ENCODE measurements around the gene EVX2.

The EVX2 gene

GRCh38 chr2:176105078-176105729 lies 21.4 kb upstream of the EVX2 start:
- H3K4me1 ChIP-seq (ENCODE audit: control insufficient read depth, insufficient read depth, low read length, unreplicated experiment): peaks cover 8% of the 10 kb centered on the region
- H3K36me3 ChIP-seq (ENCODE audit: insufficient read depth, low read length): no peaks in the 10 kb centered on the region
- H2AFZ ChIP-seq (ENCODE audit: low read length, unreplicated experiment): no peak overlapping the region
- peaks cover 97% of the 10 kb centered on the region for H3K27me3 ChIP-seq (ENCODE audit: insufficient read depth, low read length)
- peak overlapping the region; percentile 54 for H3K4me3 ChIP-seq (ENCODE audit: low read depth, low read length)
- no peak overlapping the region for H3K27ac ChIP-seq (ENCODE audit: low read depth, low read length)
- H3K79me2 ChIP-seq (ENCODE audit: control insufficient read depth, insufficient read depth, low read length, unreplicated experiment): no peaks in the 10 kb centered on the region

- H3K27ac ChIP-seq (ENCODE audit: low read depth, low read length): no peak overlapping the region
Observed at GRCh38 chr2:176104316-176105077, 20.7 kb upstream of the EVX2 start.

GRCh38 chr2:176103742-176104315 lies 20.1 kb upstream of the EVX2 start:
- Histone ChIP-seq H3K4me3 (ENCODE audit: low read depth, low read length) (peak overlapping the region; percentile 54; the same call in 1 of the 2 replicates), H3K36me3 (ENCODE audit: insufficient read depth, low read length) (no peaks in the 10 kb centered on the region), H3K79me2 (ENCODE audit: control insufficient read depth, insufficient read depth, low read length, unreplicated experiment) (no peaks in the 10 kb centered on the region), H3K4me1 (ENCODE audit: control insufficient read depth, insufficient read depth, low read length, unreplicated experiment) (peaks cover 8% of the 10 kb centered on the region), H2AFZ (ENCODE audit: low read length, unreplicated experiment) (no peak overlapping the region), H3K27me3 (ENCODE audit: insufficient read depth, low read length) (peaks cover 97% of the 10 kb centered on the region), H3K27ac (ENCODE audit: low read depth, low read length) (no peak overlapping the region)

More at GRCh38 chr2:176104316-176105077, 20.7 kb upstream of the EVX2 start:
- no peaks in the 10 kb centered on the region for H3K36me3 ChIP-seq (ENCODE audit: insufficient read depth, low read length)
- peak overlapping the region; percentile 54 for H3K4me3 ChIP-seq (ENCODE audit: low read depth, low read length)
- H3K27me3 ChIP-seq (ENCODE audit: insufficient read depth, low read length): peaks cover 97% of the 10 kb centered on the region
- H3K4me1 ChIP-seq (ENCODE audit: control insufficient read depth, insufficient read depth, low read length, unreplicated experiment): peaks cover 8% of the 10 kb centered on the region
- H2AFZ ChIP-seq (ENCODE audit: low read length, unreplicated experiment): no peak overlapping the region
- H3K79me2 ChIP-seq (ENCODE audit: control insufficient read depth, insufficient read depth, low read length, unreplicated experiment): no peaks in the 10 kb centered on the region

- no peak overlapping the region for H3K27ac ChIP-seq (ENCODE audit: low read depth, low read length)
- H2AFZ ChIP-seq (ENCODE audit: low read length, unreplicated experiment): no peak overlapping the region
- no peak overlapping the region for H3K4me3 ChIP-seq (ENCODE audit: low read depth, low read length)
- H3K27me3 ChIP-seq (ENCODE audit: insufficient read depth, low read length): peaks cover 98% of the 10 kb centered on the region
- peaks cover 8% of the 10 kb centered on the region for H3K4me1 ChIP-seq (ENCODE audit: control insufficient read depth, insufficient read depth, low read length, unreplicated experiment)
- no peaks in the 10 kb centered on the region for H3K79me2 ChIP-seq (ENCODE audit: control insufficient read depth, insufficient read depth, low read length, unreplicated experiment)
- no peaks in the 10 kb centered on the region for H3K36me3 ChIP-seq (ENCODE audit: insufficient read depth, low read length)
Observed at GRCh38 chr2:176103194-176103593, 19.4 kb upstream of the EVX2 start.

GRCh38 chr2:176102309-176102866 lies 18.6 kb upstream of the EVX2 start:
- no peaks in the 10 kb centered on the region for H3K79me2 ChIP-seq (ENCODE audit: control insufficient read depth, insufficient read depth, low read length, unreplicated experiment)
- H3K4me3 ChIP-seq (ENCODE audit: low read depth, low read length): no peak overlapping the region
- no peak overlapping the region for H3K27ac ChIP-seq (ENCODE audit: low read depth, low read length)
- peaks cover 8% of the 10 kb centered on the region for H3K4me1 ChIP-seq (ENCODE audit: control insufficient read depth, insufficient read depth, low read length, unreplicated experiment)
- no peak overlapping the region for H2AFZ ChIP-seq (ENCODE audit: low read length, unreplicated experiment)
- peaks cover 99% of the 10 kb centered on the region for H3K27me3 ChIP-seq (ENCODE audit: insufficient read depth, low read length)
- H3K36me3 ChIP-seq (ENCODE audit: insufficient read depth, low read length): no peaks in the 10 kb centered on the region

GRCh38 chr2:176101842-176102241 lies 18.1 kb upstream of the EVX2 start:
- Histone ChIP-seq H3K27me3 (ENCODE audit: insufficient read depth, low read length) (peaks cover 99% of the 10 kb centered on the region), H3K36me3 (ENCODE audit: insufficient read depth, low read length) (no peaks in the 10 kb centered on the region), H3K4me3 (ENCODE audit: low read depth, low read length) (no peak overlapping the region), H3K4me1 (ENCODE audit: control insufficient read depth, insufficient read depth, low read length, unreplicated experiment) (peaks cover 8% of the 10 kb centered on the region), H3K79me2 (ENCODE audit: control insufficient read depth, insufficient read depth, low read length, unreplicated experiment) (no peaks in the 10 kb centered on the region), H3K27ac (ENCODE audit: low read depth, low read length) (no peak overlapping the region), H2AFZ (ENCODE audit: low read length, unreplicated experiment) (no peak overlapping the region)

GRCh38 chr2:176101216-176101830 lies 17.6 kb upstream of the EVX2 start:
- Histone ChIP-seq H3K4me3 (ENCODE audit: low read depth, low read length) (no peak overlapping the region), H3K27ac (ENCODE audit: low read depth, low read length) (no peak overlapping the region), H3K4me1 (ENCODE audit: control insufficient read depth, insufficient read depth, low read length, unreplicated experiment) (peaks cover 8% of the 10 kb centered on the region), H3K36me3 (ENCODE audit: insufficient read depth, low read length) (no peaks in the 10 kb centered on the region), H3K79me2 (ENCODE audit: control insufficient read depth, insufficient read depth, low read length, unreplicated experiment) (no peaks in the 10 kb centered on the region), H2AFZ (ENCODE audit: low read length, unreplicated experiment) (no peak overlapping the region), H3K27me3 (ENCODE audit: insufficient read depth, low read length) (peaks cover 99% of the 10 kb centered on the region)

GRCh38 chr2:176100547-176101140 lies 16.9 kb upstream of the EVX2 start:
- Histone ChIP-seq H3K36me3 (ENCODE audit: insufficient read depth, low read length) (no peaks in the 10 kb centered on the region), H3K27ac (ENCODE audit: low read depth, low read length) (no peak overlapping the region), H2AFZ (ENCODE audit: low read length, unreplicated experiment) (no peak overlapping the region), H3K4me3 (ENCODE audit: low read depth, low read length) (no peak overlapping the region), H3K4me1 (ENCODE audit: control insufficient read depth, insufficient read depth, low read length, unreplicated experiment) (peaks cover 8% of the 10 kb centered on the region), H3K27me3 (ENCODE audit: insufficient read depth, low read length) (peaks cover 99% of the 10 kb centered on the region), H3K79me2 (ENCODE audit: control insufficient read depth, insufficient read depth, low read length, unreplicated experiment) (no peaks in the 10 kb centered on the region)

- peaks cover 8% of the 10 kb centered on the region for H3K4me1 ChIP-seq (ENCODE audit: control insufficient read depth, insufficient read depth, low read length, unreplicated experiment)
- no peak within 1 kb of the TSS for H3K4me3 ChIP-seq (ENCODE audit: low read depth, low read length)
- no peak within 1 kb of the TSS for H2AFZ ChIP-seq (ENCODE audit: low read length, unreplicated experiment)
- H3K36me3 ChIP-seq (ENCODE audit: insufficient read depth, low read length): no peaks in the 10 kb centered on the region
- no peak within 1 kb of the TSS for H3K27ac ChIP-seq (ENCODE audit: low read depth, low read length)
- H3K27me3 ChIP-seq (ENCODE audit: insufficient read depth, low read length): peaks cover 99% of the 10 kb centered on the region
- H3K79me2 ChIP-seq (ENCODE audit: control insufficient read depth, insufficient read depth, low read length, unreplicated experiment): no peaks in the 10 kb centered on the region
Observed at GRCh38 chr2:176099728-176100546, 16.2 kb upstream of the EVX2 start, which contains the start of gene HOXD12. Gene HOXD12 (plus strand): TSS chr2:176099795. CDS start chr2:176099802, 7 bp downstream.
